Body of pancreas (tissue), 4 donors: ENCODE measurements around the gene CDC27.

Experiments used
- POLR2A ChIP-seq, 3 donors: fragments of 450-650 bp; IDR thresholded peaks; one replicate each; pipeline ENCODE4 v1.6.1; 2016; ENCODE audit warnings: antibody characterized with exemption in 3 of 3, mild to moderate bottlenecking in 2 of 3
- TF ChIP-seq, protein P1 (sequence below), 7 experiments: fragments of 450-650 bp in 4 of 7; fragments of 200-600 bp in 3 of 7; sonication (generic) in 3 of 7; IDR thresholded peaks; one replicate each; pipeline ENCODE4 v1.5.1; 2016 to 2019; ENCODE audit warnings: antibody characterized with exemption in 7 of 7

DNA sequence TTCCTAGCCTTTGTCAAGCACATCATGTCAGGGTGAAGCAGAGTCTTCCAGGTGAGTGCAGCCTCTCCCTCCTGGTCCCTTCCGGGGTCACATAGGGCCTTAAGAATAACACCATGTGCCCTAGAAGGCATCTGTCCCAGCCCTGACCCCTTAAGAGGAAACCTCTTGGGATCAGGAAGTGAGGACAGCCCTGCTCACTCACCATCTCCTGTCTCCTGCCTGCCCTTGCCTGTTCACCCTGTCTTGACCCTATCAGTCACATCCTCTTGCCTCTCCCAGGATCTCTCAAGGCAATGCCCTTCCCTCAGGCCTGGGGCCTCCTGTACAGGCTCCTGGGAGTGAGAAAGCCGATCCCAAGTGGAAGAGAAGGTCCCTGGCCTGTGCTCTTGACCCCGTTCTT, 33.9 kb upstream of the CDC27 start:
- TF ChIP-seq, protein P1, sequence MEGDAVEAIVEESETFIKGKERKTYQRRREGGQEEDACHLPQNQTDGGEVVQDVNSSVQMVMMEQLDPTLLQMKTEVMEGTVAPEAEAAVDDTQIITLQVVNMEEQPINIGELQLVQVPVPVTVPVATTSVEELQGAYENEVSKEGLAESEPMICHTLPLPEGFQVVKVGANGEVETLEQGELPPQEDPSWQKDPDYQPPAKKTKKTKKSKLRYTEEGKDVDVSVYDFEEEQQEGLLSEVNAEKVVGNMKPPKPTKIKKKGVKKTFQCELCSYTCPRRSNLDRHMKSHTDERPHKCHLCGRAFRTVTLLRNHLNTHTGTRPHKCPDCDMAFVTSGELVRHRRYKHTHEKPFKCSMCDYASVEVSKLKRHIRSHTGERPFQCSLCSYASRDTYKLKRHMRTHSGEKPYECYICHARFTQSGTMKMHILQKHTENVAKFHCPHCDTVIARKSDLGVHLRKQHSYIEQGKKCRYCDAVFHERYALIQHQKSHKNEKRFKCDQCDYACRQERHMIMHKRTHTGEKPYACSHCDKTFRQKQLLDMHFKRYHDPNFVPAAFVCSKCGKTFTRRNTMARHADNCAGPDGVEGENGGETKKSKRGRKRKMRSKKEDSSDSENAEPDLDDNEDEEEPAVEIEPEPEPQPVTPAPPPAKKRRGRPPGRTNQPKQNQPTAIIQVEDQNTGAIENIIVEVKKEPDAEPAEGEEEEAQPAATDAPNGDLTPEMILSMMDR (IDR thresholded peaks at IDR 0.05), result no peak
- no peak for TF ChIP-seq POLR2A (IDR thresholded peaks at IDR 0.05)
